ENCODE measurements around the gene GRSF1.

DNA sequence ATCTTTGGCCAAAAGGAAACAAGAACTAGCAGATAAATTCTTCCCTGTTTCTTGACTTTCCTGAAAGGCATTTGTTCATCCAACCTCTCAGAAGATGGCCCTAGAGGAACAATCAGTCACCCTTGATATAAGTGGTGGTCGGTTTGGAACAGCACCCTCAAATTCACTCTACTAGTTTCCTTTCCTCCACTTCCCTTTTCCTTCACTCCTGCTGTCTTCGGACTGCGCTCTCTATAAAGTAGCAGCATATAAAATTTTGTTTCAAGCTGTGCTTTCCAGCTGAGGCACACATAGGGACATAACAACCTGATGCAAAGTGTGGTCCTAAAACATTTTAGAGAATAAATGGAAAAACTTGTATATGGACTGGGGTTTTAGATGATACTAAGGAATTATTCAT lies 33.5 kb upstream of the GRSF1 start:
- TF ChIP-seq, protein P1, sequence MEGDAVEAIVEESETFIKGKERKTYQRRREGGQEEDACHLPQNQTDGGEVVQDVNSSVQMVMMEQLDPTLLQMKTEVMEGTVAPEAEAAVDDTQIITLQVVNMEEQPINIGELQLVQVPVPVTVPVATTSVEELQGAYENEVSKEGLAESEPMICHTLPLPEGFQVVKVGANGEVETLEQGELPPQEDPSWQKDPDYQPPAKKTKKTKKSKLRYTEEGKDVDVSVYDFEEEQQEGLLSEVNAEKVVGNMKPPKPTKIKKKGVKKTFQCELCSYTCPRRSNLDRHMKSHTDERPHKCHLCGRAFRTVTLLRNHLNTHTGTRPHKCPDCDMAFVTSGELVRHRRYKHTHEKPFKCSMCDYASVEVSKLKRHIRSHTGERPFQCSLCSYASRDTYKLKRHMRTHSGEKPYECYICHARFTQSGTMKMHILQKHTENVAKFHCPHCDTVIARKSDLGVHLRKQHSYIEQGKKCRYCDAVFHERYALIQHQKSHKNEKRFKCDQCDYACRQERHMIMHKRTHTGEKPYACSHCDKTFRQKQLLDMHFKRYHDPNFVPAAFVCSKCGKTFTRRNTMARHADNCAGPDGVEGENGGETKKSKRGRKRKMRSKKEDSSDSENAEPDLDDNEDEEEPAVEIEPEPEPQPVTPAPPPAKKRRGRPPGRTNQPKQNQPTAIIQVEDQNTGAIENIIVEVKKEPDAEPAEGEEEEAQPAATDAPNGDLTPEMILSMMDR (IDR thresholded peaks at IDR 0.05; ENCODE audit: borderline replicate concordance, extremely low read depth, low read length, poor library complexity, severe bottlenecking) = no peak
- no peak for TF ChIP-seq EZH2 (IDR thresholded peaks at IDR 0.05; ENCODE audit: borderline replicate concordance, low read depth, low read length, severe bottlenecking)
